Measurements from ENCODE around the gene NIM1K. TPM values are rescaled to one million over a fixed set of nuclear protein-coding genes. Genes with fewer than 3 reads are reported as not detected.

NIM1K gene
- total RNA-seq, 1 experiment from 2014 or later = 0.26 TPM

DNA sequence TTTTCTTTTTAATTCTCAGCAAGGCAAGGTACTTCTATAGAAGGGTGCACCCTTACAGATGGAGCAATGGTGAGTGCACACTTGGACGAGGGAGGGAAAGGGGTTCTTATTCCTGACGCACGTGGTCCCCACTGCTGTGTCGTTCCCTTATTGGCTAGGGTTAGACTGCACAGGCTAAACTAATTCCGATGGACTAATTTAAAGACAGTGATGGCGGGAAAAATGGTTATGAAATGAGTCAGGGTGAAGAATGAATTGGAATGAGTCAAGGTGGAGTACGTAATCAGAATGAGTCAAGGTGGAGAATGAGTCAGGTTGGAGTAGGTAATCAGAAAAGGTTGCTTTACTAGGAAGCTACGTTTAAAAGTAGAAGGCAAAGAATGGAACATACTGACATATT, 123.2 kb downstream of the NIM1K start:
- intact Hi-C loops (cut with micrococcal nuclease; ENCODE audit: unreplicated experiment) = loop anchor here (10.0 kb wide), 1 partner anchor 200 kb away; the partner anchor contains the start of gene C5orf34
- H3K4me1 ChIP-seq (replicated peaks; ENCODE audit: insufficient read depth) = peaks cover 46% of the 10 kb centered on the region
- H3K27me3 ChIP-seq (ENCODE audit: insufficient read depth, low read depth) = no peaks in the 10 kb centered on the region
- no peaks in the 10 kb centered on the region for H3K9me2 ChIP-seq (ENCODE audit: insufficient read depth)
- peak overlapping the region; percentile 69 for H3K27ac ChIP-seq
- peak overlapping the region; percentile 25; the same call in 1 of the 2 replicates for H3K4me3 ChIP-seq
- DNase-seq = peak; percentile 42 to 95
- H3K79me2 ChIP-seq (ENCODE audit: low read depth) = peaks cover 29% of the 10 kb centered on the region
- H3K4me2 ChIP-seq = peak overlapping the region; percentile 72
- H4K20me1 ChIP-seq (ENCODE audit: insufficient read depth) = peaks cover 22% of the 10 kb centered on the region
- CTCF ChIA-PET = no interaction called here
- H2AFZ ChIP-seq = no peak overlapping the region
- H3K9me3 ChIP-seq (ENCODE audit: insufficient read depth, low read depth) = peaks cover 6% of the 10 kb centered on the region; the same call in 1 of the 2 replicates
- H3F3A ChIP-seq (ENCODE audit: insufficient read depth, low read depth) = peaks cover 27% of the 10 kb centered on the region
- POLR2A ChIA-PET (ENCODE audit: unreplicated experiment) = interaction anchor here (0.6 to 0.7 kb wide), 4 partner anchors 12 to 287 kb away, joined by 3 to 15 read pairs (median 4); partner anchors contain the start of genes NNT and TMEM267
- TF ChIP-seq, protein P1, sequence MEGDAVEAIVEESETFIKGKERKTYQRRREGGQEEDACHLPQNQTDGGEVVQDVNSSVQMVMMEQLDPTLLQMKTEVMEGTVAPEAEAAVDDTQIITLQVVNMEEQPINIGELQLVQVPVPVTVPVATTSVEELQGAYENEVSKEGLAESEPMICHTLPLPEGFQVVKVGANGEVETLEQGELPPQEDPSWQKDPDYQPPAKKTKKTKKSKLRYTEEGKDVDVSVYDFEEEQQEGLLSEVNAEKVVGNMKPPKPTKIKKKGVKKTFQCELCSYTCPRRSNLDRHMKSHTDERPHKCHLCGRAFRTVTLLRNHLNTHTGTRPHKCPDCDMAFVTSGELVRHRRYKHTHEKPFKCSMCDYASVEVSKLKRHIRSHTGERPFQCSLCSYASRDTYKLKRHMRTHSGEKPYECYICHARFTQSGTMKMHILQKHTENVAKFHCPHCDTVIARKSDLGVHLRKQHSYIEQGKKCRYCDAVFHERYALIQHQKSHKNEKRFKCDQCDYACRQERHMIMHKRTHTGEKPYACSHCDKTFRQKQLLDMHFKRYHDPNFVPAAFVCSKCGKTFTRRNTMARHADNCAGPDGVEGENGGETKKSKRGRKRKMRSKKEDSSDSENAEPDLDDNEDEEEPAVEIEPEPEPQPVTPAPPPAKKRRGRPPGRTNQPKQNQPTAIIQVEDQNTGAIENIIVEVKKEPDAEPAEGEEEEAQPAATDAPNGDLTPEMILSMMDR (conservative IDR thresholded peaks at IDR 0.05) = no peak
- no peak for TF ChIP-seq EZH2 (IDR thresholded peaks at IDR 0.05; ENCODE audit: low read depth)
- peaks cover 12% of the 10 kb centered on the region; the same call in 1 of the 2 replicates for H3K36me3 ChIP-seq (ENCODE audit: low read depth)
- BruUV-seq (replicated peaks) = no TSS peak

DNA sequence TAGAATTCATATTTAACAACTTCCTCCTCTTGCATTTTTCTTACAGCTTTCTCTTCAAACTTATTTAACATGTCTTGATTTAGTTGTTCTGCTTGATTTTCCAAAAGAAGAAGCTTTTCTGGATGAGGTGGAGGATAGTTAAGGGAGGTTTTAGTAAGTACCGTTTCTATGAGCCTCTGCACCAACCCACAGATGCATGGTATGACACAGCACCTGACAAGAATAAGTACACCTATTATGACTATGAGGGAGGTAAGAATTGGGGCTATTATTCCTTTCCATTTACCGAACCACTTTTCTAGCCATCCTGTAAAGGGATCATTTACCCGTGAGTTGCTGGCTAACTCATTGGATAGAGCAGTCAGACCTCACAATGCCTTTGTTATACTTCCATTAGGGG, 123.7 kb downstream of the NIM1K start:
- peak overlapping the region; percentile 45 for H3K27ac ChIP-seq
- peak overlapping the region; percentile 25; the same call in 1 of the 2 replicates for H3K4me3 ChIP-seq
- CTCF ChIA-PET = no interaction called here

DNA sequence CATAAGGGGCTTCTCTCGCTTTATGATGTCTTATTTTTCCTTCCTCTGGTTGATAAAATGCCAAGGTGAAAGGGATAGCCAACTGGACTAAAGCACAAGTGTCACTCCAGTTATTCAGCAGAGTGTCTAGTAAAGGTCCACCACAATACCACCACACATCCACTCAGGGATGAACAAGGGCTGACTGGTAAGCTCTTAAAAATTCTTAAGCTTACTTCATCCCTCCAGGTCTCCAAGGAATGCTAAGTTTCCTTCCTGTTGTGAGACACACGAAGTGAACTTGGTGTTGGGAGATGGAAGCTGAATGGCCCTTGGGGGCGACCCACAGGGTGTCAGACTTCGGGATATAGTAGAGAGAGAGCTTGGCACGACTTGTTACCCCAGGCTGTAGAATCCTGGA, 124.4 kb downstream of the NIM1K start:
- H2AFZ ChIP-seq = no peak overlapping the region
- H3F3A ChIP-seq (ENCODE audit: insufficient read depth, low read depth) = peaks cover 20% of the 10 kb centered on the region
- H3K36me3 ChIP-seq (ENCODE audit: low read depth) = 0 out of 2 replicates have a peak, but pooled peaks cover 6% of the 10 kb centered on the region
- H3K9me2 ChIP-seq (ENCODE audit: insufficient read depth) = no peaks in the 10 kb centered on the region
- POLR2A ChIA-PET (ENCODE audit: unreplicated experiment) = no interaction called here
- CTCF ChIA-PET = no interaction called here
- no peak overlapping the region for H3K4me2 ChIP-seq
- DNase-seq = no peak
- H3K79me2 ChIP-seq (ENCODE audit: low read depth) = peaks cover 18% of the 10 kb centered on the region
- peaks cover 35% of the 10 kb centered on the region for H3K4me1 ChIP-seq (replicated peaks; ENCODE audit: insufficient read depth)
- H3K4me3 ChIP-seq = no peak overlapping the region
- TSS peak; percentile 14 for BruUV-seq (replicated peaks)
- peaks cover 6% of the 10 kb centered on the region; the same call in 1 of the 2 replicates for H3K9me3 ChIP-seq (ENCODE audit: insufficient read depth, low read depth)
- TF ChIP-seq, protein P1 (conservative IDR thresholded peaks at IDR 0.05) = no peak
- TF ChIP-seq EZH2 (IDR thresholded peaks at IDR 0.05; ENCODE audit: low read depth) = no peak
- no peaks in the 10 kb centered on the region for H3K27me3 ChIP-seq (ENCODE audit: insufficient read depth, low read depth)
- intact Hi-C loops (cut with micrococcal nuclease; ENCODE audit: unreplicated experiment) = loop anchor here (10.0 kb wide), 1 partner anchor 198 kb away; the partner anchor contains the start of gene C5orf34
- H3K27ac ChIP-seq = no peak overlapping the region
- H4K20me1 ChIP-seq (ENCODE audit: insufficient read depth) = peaks cover 10% of the 10 kb centered on the region; the same call in 1 of the 2 replicates

More for the DNA sequence above, 123.7 kb downstream of the NIM1K start:
- peak overlapping the region; percentile 72 for H3K4me2 ChIP-seq
- no peak for DNase-seq
- H3F3A ChIP-seq (ENCODE audit: insufficient read depth, low read depth) = peaks cover 23% of the 10 kb centered on the region
- H3K27me3 ChIP-seq (ENCODE audit: insufficient read depth, low read depth) = no peaks in the 10 kb centered on the region
- no TSS peak for BruUV-seq (replicated peaks)
- peaks cover 18% of the 10 kb centered on the region for H4K20me1 ChIP-seq (ENCODE audit: insufficient read depth)
- intact Hi-C loops (cut with micrococcal nuclease; ENCODE audit: unreplicated experiment) = loop anchor here (10.0 kb wide), 1 partner anchor 199 kb away; the partner anchor contains the start of gene C5orf34
- 0 out of 2 replicates have a peak, but pooled peaks cover 10% of the 10 kb centered on the region for H3K36me3 ChIP-seq (ENCODE audit: low read depth)
- POLR2A ChIA-PET (ENCODE audit: unreplicated experiment) = interaction anchor here (0.6 to 0.7 kb wide), 4 partner anchors 12 to 287 kb away, joined by 3 to 15 read pairs (median 4); partner anchors contain the start of genes NNT and TMEM267
- H3K9me2 ChIP-seq (ENCODE audit: insufficient read depth) = no peaks in the 10 kb centered on the region
- peaks cover 42% of the 10 kb centered on the region for H3K4me1 ChIP-seq (replicated peaks; ENCODE audit: insufficient read depth)
- TF ChIP-seq, protein P1 (conservative IDR thresholded peaks at IDR 0.05) = no peak
- TF ChIP-seq EZH2 (IDR thresholded peaks at IDR 0.05; ENCODE audit: low read depth) = no peak
- peaks cover 6% of the 10 kb centered on the region; the same call in 1 of the 2 replicates for H3K9me3 ChIP-seq (ENCODE audit: insufficient read depth, low read depth)
- H3K79me2 ChIP-seq (ENCODE audit: low read depth) = peaks cover 25% of the 10 kb centered on the region
- no peak overlapping the region for H2AFZ ChIP-seq
